ENCODE data around the gene CBX4. TPM values are rescaled to one million over a fixed set of nuclear protein-coding genes. Genes with fewer than 3 reads are reported as not detected.
A peak's percentile ranks its signal among the peaks of the same experiment; 100 is the strongest.

CBX4 gene
- total and polyA plus RNA-seq, 2 of the 13 experiments (the other 11 are each of a cell fraction or from before 2014, with no cell fraction given) = 25.8 to 50.8 TPM

GRCh38 chr17:79788989-79789942 lies 50.0 kb downstream of the CBX4 start (continued):
- no peak for TF ChIP-seq RAD21 (CRISPR knock-in tag; IDR thresholded peaks at IDR 0.05)
- no peak for TF ChIP-seq SETDB1 (CRISPR knock-in tag; IDR thresholded peaks at IDR 0.05; ENCODE audit: borderline replicate concordance)
- TF ChIP-seq ZNF557 (CRISPR knock-in tag; IDR thresholded peaks at IDR 0.05) = no peak
- no peak for TF ChIP-seq NONO (IDR thresholded peaks at IDR 0.05)
- no peak for TF ChIP-seq NONO (CRISPR knock-in tag; conservative IDR thresholded peaks at IDR 0.05)
- no peak for TF ChIP-seq ATF7-NPFF (CRISPR knock-in tag; IDR thresholded peaks at IDR 0.05; ENCODE audit: low read depth)
- TF ChIP-seq BATF2 (CRISPR knock-in tag; IDR thresholded peaks at IDR 0.05) = no peak
- TF ChIP-seq SNAI1 (CRISPR knock-in tag; IDR thresholded peaks at IDR 0.05; ENCODE audit: borderline replicate concordance) = 0 out of 2 replicates have a peak, but pooled peaks have one; percentile 22
- no peak for TF ChIP-seq ETS1 (CRISPR knock-in tag; IDR thresholded peaks at IDR 0.05)
- 0 out of 2 replicates have a peak, but pooled peaks have one; percentile 36 for TF ChIP-seq GABPB1 (CRISPR knock-in tag; IDR thresholded peaks at IDR 0.05)
- TF ChIP-seq NCOA2 (CRISPR knock-in tag; IDR thresholded peaks at IDR 0.05) = no peak
- 0 out of 2 replicates have a peak, but pooled peaks have one; percentile 29 for TF ChIP-seq ARNTL (CRISPR knock-in tag; IDR thresholded peaks at IDR 0.05)
- TF ChIP-seq HNRNPL (IDR thresholded peaks at IDR 0.05; ENCODE audit: low read depth, low read length) = no peak
- no peak for TF ChIP-seq ZNF687 (CRISPR knock-in tag; IDR thresholded peaks at IDR 0.05)
- no peak for TF ChIP-seq ZNF512B (CRISPR knock-in tag; IDR thresholded peaks at IDR 0.05; ENCODE audit: borderline replicate concordance)
- TF ChIP-seq CENPBD1 (CRISPR knock-in tag; IDR thresholded peaks at IDR 0.05; ENCODE audit: borderline replicate concordance, low read depth) = no peak
- TF ChIP-seq POLR2G (IDR thresholded peaks at IDR 0.05; ENCODE audit: low read depth, low read length) = no peak
- TF ChIP-seq TFAP4 (IDR thresholded peaks at IDR 0.05; ENCODE audit: borderline replicate concordance, low read depth) = no peak
